GM12801 (cell line): ENCODE results near the gene ADD3.

Source experiments
- CTCF ChIP-seq: IDR thresholded peaks from one replicate; pipeline ENCODE4 v1.5.1; 2011; ENCODE audit warnings: control low read depth; ENCODE audit not compliant: insufficient read length; ENCODE audit errors: extremely low read depth

ADD3 gene

DNA sequence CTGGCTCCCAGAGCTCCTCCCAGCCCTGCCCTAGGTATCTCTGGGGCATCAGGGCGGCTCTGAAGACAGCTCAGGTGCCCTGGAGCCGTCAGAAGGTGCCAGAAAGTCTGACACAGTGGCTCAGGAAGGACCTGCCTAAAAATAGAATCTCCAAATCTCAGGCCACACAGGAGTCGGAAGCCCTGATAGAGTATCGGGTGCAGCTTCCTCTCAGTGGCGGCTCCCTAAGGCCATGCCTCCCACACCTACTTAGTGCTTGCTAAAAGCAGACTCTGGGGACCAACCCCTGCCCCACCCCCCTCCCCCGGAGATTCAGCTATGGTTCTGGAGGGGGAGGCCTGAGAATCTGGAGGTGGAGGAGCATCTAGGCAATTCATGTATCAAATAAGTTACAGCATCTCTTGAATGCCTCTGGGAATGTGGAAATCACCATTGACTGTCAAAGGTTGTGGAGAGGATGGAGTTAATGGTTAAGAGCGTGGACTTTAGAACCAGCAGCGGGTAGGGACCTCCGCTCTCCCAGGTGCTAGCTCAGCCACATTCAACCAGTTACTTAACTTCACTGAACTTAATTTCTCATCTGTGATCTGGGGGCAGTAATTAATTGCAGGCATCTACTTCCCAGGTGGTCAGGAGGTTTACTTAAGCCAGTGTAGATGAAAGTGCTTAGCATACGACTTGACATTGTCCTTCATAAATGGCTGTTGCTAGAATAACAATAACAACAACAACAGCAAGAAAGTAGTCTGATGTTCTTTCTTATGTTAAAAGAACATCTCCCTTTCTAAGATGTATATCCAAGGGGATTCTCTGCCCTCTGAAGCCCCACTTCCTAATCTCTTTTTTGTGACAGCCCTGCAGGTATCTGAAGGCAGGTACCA is 161.1 kb downstream of the ADD3 start:
- no peak for TF ChIP-seq CTCF

DNA sequence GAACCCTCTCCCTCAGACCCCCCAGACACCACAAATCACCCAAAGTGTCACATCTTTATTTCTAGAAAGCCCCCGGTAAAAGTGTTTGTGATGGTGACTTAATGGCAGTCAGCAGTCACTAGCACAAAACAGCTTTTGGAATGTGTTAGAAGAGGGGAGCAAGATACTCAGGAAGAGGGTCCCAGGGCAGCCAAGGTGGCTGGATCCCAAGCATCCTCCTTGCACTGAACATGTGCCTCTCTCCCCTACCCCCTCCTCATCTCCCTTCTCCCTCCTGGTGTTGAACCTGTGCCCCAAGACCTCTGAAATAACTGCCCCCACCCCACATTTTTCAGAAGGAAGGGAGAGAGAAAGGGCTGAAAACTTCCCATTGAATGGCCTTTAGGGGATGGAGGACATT is 161.8 kb downstream of the ADD3 start:
- TF ChIP-seq CTCF, result no peak

GRCh38 chr10:110170142-110170971 is 162.6 kb downstream of the ADD3 start:
- TF ChIP-seq CTCF, result no peak

DNA sequence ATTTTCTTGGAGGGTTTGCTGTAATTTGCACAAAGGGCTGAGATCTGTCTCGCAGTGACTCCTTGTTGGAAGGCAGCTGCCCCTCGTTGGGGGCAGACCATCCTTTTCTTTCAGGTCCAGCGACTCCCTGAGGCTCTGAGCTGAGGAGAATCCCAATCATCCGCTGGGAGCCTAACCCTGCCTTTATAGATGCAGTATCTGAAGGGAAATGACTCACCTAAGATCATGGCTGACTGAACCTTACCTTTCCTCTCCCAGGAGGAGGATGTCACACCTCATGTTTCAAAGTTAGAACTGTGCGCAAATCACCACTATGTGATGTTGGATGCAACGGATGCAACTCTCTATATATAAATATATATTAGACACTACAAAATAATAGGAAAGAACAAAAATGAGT is 163.2 kb downstream of the ADD3 start:
- TF ChIP-seq CTCF, result no peak

DNA sequence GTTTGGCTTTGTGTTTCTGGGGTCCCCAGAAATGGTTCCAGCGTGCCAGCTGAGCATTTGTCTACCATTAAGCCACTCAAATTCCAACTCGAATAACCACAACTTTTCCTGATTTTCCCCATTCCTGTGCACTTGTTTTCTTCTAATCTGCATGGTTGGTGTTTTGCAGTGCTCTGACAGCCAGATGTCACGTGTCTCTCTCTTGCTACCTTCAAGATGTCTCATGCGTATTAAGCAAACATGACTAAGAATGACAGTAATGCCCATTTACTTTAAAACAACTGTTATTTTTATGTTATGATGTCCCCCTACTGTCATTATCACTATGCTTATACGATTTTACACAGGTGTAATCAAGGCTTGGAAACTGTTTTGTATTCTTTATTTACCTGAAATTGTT is 164.4 kb downstream of the ADD3 start:
- TF ChIP-seq CTCF, result no peak

DNA sequence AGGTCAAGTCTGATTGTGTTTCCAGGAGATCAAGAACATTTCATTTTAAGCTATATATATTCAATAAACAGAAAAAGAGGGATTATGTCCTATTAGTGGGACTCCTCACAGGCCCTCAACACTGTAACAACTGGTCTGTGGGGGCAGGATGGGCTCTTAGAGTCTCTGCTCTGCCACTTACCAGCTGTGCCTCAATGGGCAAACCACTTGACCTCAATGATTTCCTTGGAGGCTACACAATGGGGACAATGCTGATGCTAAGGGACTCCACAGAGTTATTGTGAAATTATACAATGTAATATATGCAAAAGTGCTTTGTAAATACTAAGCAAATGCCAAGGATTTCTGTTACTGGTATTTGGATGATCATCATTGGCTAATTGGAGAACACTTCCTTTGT is 166.4 kb downstream of the ADD3 start:
- TF ChIP-seq CTCF, result no peak

DNA sequence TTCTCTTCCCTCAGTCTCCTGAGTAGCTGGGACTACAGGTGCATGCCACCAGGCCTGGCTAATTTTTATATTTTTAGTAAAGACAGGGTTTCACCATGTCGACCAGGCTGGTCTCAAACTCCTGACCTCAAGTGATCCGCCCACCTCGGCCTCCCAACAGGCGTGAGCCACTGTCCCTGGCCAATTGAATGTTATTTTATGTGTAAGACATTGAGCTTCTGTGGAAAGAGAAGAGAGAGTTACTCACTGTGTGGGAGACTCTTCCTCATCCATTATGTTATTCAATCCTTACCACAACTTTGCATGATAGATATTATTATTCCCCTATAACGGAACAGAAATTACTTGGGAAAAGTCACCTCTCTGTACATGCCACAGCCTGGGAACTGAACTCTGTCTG is 167.0 kb downstream of the ADD3 start:
- TF ChIP-seq CTCF, result no peak
